Measurements from ENCODE around the gene GPRC5D. TPM values are rescaled to one million over a fixed set of nuclear protein-coding genes. Genes with fewer than 3 reads are reported as not detected.

Gene GPRC5D
- polyA plus RNA-seq, 1 of the 3 experiments (the other 2 are of a cell fraction), result not detected

DNA sequence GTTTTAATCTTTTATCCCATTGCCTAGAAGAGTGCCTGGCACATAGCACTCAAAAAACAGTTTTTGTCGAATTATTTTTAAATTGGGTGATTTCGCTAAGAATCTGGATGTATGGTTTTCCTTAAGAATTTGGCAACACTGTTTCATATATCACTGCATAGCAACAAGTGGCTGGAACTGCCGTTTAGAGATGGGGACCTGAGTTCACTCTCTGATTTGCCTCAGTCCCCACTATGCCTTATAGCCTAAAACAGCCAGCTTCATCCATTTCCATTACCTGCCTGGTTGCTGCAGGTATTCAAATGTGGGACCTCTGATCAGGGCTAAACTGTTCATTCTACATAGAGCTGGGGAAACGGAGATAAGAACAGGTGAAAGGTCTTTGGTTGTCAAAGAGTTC is 46.3 kb upstream of the GPRC5D start (continued):
- no peak for TF ChIP-seq RCOR1 (IDR thresholded peaks at IDR 0.05; ENCODE audit: low read length)
- TF ChIP-seq, protein P1, sequence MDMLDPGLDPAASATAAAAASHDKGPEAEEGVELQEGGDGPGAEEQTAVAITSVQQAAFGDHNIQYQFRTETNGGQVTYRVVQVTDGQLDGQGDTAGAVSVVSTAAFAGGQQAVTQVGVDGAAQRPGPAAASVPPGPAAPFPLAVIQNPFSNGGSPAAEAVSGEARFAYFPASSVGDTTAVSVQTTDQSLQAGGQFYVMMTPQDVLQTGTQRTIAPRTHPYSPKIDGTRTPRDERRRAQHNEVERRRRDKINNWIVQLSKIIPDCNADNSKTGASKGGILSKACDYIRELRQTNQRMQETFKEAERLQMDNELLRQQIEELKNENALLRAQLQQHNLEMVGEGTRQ (IDR thresholded peaks at IDR 0.05; ENCODE audit: borderline replicate concordance, low read depth, low read length), result no peak
- no peak for TF ChIP-seq MXI1 (IDR thresholded peaks at IDR 0.05; ENCODE audit: low read depth, low read length)

DNA sequence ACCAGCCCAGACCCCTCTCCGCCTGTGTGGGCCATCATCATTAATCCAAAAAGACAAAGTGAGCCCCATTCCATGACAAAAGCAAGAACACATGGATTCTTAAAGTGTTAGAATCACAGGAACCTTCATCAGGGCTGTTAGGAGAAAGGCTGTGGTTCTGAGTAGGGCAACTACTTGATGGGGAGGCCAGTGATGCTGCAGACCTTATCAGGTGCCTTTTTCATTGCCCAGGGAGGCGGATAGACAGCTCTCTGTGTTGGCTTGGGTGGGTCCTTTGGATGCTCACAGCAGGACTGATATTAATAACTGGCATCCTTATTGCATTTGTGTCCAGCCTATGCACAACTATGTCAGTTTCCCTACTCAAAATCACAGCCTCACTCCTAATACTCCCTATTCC is 45.8 kb upstream of the GPRC5D start:
- Histone ChIP-seq H3K36me3 (replicated peaks in 1 of 2; ENCODE audit: control insufficient read depth in 1 of 2, insufficient read depth in 2 of 2, low read length in 1 of 2) (no peaks in the 10 kb centered on the region), H3K4me3 (ENCODE audit: low read depth in 2 of 2, low read length in 1 of 2) (no peak overlapping the region), H3K27me3 (ENCODE audit: insufficient read depth) (no peaks in the 10 kb centered on the region), H3K79me2 (ENCODE audit: insufficient read depth) (peaks cover 38% of the 10 kb centered on the region), H2AFZ (ENCODE audit: low read depth) (no peak overlapping the region), H3K4me2 (no peak overlapping the region), H4K20me1 (ENCODE audit: insufficient read depth) (no peaks in the 10 kb centered on the region), H3K4me1 (ENCODE audit: control insufficient read depth in 1 of 2, insufficient read depth in 2 of 2, low read depth in 1 of 2, low read length in 1 of 2) (peaks cover 6 to 18% of the 10 kb centered on the region in 2 experiments; a peak in 3 of 4 replicates), H3K9me2 (no peaks in the 10 kb centered on the region), H3K27ac (ENCODE audit: low read depth in 2 of 2, low read length in 1 of 2) (no peak overlapping the region), H3K9me3 (no peaks in the 10 kb centered on the region), H3F3A (replicated peaks; ENCODE audit: insufficient read depth) (peaks cover 10% of the 10 kb centered on the region), H3K9ac (no peak overlapping the region)
- no peak for DNase-seq
- POLR2A ChIA-PET, result no interaction called here
- no peak for TF ChIP-seq FOXJ3 (CRISPR knock-in tag; IDR thresholded peaks at IDR 0.05)
- no peak for TF ChIP-seq FOSL2 (IDR thresholded peaks at IDR 0.05; ENCODE audit: borderline replicate concordance, low read depth)
- TF ChIP-seq GATA2 (CRISPR knock-in tag; IDR thresholded peaks at IDR 0.05), result no peak
- no peak for TF ChIP-seq TCF12 (IDR thresholded peaks at IDR 0.05)
- TF ChIP-seq TEAD4 (IDR thresholded peaks at IDR 0.05; ENCODE audit: borderline replicate concordance, insufficient read depth), result no peak
- no peak for TF ChIP-seq CHD2 (IDR thresholded peaks at IDR 0.05; ENCODE audit: low read length, partially characterized antibody)
- TF ChIP-seq NFIC (IDR thresholded peaks at IDR 0.05; ENCODE audit: borderline replicate concordance), result no peak
- TF ChIP-seq, protein P1 (IDR thresholded peaks at IDR 0.05; ENCODE audit: borderline replicate concordance, low read depth, low read length), result no peak
- no peak for TF ChIP-seq TAF1 (IDR thresholded peaks at IDR 0.05; ENCODE audit: borderline replicate concordance, low read depth, low read length)
- TF ChIP-seq MEF2A (IDR thresholded peaks at IDR 0.05; ENCODE audit: borderline replicate concordance, low read depth), result no peak
- no peak for TF ChIP-seq NRF1 (IDR thresholded peaks at IDR 0.05; ENCODE audit: low read depth, low read length)
- no peak for TF ChIP-seq EP300 (IDR thresholded peaks at IDR 0.05; ENCODE audit: borderline replicate concordance in 1 of 2, low read depth in 1 of 2, low read length in 1 of 2)
- TF ChIP-seq, protein P2, sequence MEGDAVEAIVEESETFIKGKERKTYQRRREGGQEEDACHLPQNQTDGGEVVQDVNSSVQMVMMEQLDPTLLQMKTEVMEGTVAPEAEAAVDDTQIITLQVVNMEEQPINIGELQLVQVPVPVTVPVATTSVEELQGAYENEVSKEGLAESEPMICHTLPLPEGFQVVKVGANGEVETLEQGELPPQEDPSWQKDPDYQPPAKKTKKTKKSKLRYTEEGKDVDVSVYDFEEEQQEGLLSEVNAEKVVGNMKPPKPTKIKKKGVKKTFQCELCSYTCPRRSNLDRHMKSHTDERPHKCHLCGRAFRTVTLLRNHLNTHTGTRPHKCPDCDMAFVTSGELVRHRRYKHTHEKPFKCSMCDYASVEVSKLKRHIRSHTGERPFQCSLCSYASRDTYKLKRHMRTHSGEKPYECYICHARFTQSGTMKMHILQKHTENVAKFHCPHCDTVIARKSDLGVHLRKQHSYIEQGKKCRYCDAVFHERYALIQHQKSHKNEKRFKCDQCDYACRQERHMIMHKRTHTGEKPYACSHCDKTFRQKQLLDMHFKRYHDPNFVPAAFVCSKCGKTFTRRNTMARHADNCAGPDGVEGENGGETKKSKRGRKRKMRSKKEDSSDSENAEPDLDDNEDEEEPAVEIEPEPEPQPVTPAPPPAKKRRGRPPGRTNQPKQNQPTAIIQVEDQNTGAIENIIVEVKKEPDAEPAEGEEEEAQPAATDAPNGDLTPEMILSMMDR (IDR thresholded peaks at IDR 0.05), result no peak
- no peak for TF ChIP-seq JUND (IDR thresholded peaks at IDR 0.05)
- 57% methylated on average over 2 of the region's 2 CpGs for WGBS (ENCODE audit: low lambda C conversion rate)
- CTCF ChIA-PET, result interaction anchor here (1.7 to 2.3 kb wide), 2 partner anchors 13 to 81 kb away, joined by 7 read pairs; no protein-coding TSS in a partner anchor

Data from SK-N-SH (cell line).